ENCODE data around the gene PLCG1.
A peak's percentile ranks its signal among the peaks of the same experiment; 100 is the strongest.

PLCG1 gene

GRCh38 chr20:41143354-41143753 lies 6.0 kb downstream of the PLCG1 start:
- peaks cover 60% of the 10 kb centered on the region for H3K36me3 Mint-ChIP-seq (ENCODE audit: low read depth)
- no peaks in the 10 kb centered on the region for H3K9me3 Mint-ChIP-seq
- no peak for TF ChIP-seq CTCF (IDR thresholded peaks at IDR 0.05)
- no peak overlapping the region for H3K4me3 Mint-ChIP-seq
- DNase-seq, result no peak
- H3K27ac Mint-ChIP-seq, result no peak overlapping the region
- H3K4me1 Mint-ChIP-seq, result peaks cover 82% of the 10 kb centered on the region
- peaks cover 3% of the 10 kb centered on the region for H3K27me3 Mint-ChIP-seq (ENCODE audit: low read depth, poor library complexity)

GRCh38 chr20:41145317-41145716 lies 8.0 kb downstream of the PLCG1 start:
- Mint-ChIP-seq H3K27me3 (ENCODE audit: low read depth, poor library complexity) (peaks cover 3% of the 10 kb centered on the region), H3K9me3 (no peaks in the 10 kb centered on the region), H3K4me3 (no peak overlapping the region), H3K4me1 (peaks cover 77% of the 10 kb centered on the region), H3K27ac (no peak overlapping the region), H3K36me3 (ENCODE audit: low read depth) (peaks cover 62% of the 10 kb centered on the region)
- no peak for DNase-seq
- no peak for TF ChIP-seq CTCF (IDR thresholded peaks at IDR 0.05)

- H3K4me1 Mint-ChIP-seq, result peaks cover 75% of the 10 kb centered on the region
- no peak for TF ChIP-seq CTCF (IDR thresholded peaks at IDR 0.05)
Measured at GRCh38 chr20:41145821-41146620, 8.7 kb downstream of the PLCG1 start.

GRCh38 chr20:41147767-41148191 lies 10.4 kb downstream of the PLCG1 start:
- Mint-ChIP-seq H3K4me3 (no peak overlapping the region), H3K27ac (peak overlapping the region; percentile 50), H3K9me3 (no peaks in the 10 kb centered on the region), H3K4me1 (peaks cover 66% of the 10 kb centered on the region), H3K36me3 (ENCODE audit: low read depth) (peaks cover 72% of the 10 kb centered on the region), H3K27me3 (ENCODE audit: low read depth, poor library complexity) (peaks cover 7% of the 10 kb centered on the region)
- no peak for DNase-seq
- no peak for TF ChIP-seq CTCF (IDR thresholded peaks at IDR 0.05)

More at GRCh38 chr20:41145821-41146620, 8.7 kb downstream of the PLCG1 start:
- Mint-ChIP-seq H3K27ac (no peak overlapping the region), H3K36me3 (ENCODE audit: low read depth) (peaks cover 68% of the 10 kb centered on the region), H3K27me3 (ENCODE audit: low read depth, poor library complexity) (peaks cover 3% of the 10 kb centered on the region), H3K4me3 (no peak overlapping the region), H3K9me3 (no peaks in the 10 kb centered on the region)
- no peak for DNase-seq

GRCh38 chr20:41148942-41149341 lies 11.6 kb downstream of the PLCG1 start:
- H3K4me3 Mint-ChIP-seq, result no peak overlapping the region
- no peaks in the 10 kb centered on the region for H3K9me3 Mint-ChIP-seq
- no peak for TF ChIP-seq CTCF (IDR thresholded peaks at IDR 0.05)
- peaks cover 68% of the 10 kb centered on the region for H3K4me1 Mint-ChIP-seq
- H3K27me3 Mint-ChIP-seq (ENCODE audit: low read depth, poor library complexity), result peaks cover 4% of the 10 kb centered on the region
- H3K36me3 Mint-ChIP-seq (ENCODE audit: low read depth), result peaks cover 61% of the 10 kb centered on the region
- no peak for DNase-seq
- no peak overlapping the region for H3K27ac Mint-ChIP-seq

- TF ChIP-seq CTCF (IDR thresholded peaks at IDR 0.05), result no peak
- no peak for DNase-seq
- no peak overlapping the region for H3K27ac Mint-ChIP-seq
- no peak overlapping the region for H3K4me3 Mint-ChIP-seq
- peaks cover 44% of the 10 kb centered on the region for H3K36me3 Mint-ChIP-seq (ENCODE audit: low read depth)
- H3K27me3 Mint-ChIP-seq (ENCODE audit: low read depth, poor library complexity), result peaks cover 4% of the 10 kb centered on the region
- no peaks in the 10 kb centered on the region for H3K9me3 Mint-ChIP-seq
- peaks cover 75% of the 10 kb centered on the region for H3K4me1 Mint-ChIP-seq
Measured at GRCh38 chr20:41150664-41151063, 13.3 kb downstream of the PLCG1 start.

Data from nephron progenitor cell (in vitro differentiated cells).